CD14-positive monocyte (primary cell): ENCODE measurements around the gene RTRAF. TPM values are rescaled to one million over a fixed set of nuclear protein-coding genes. Genes with fewer than 3 reads are reported as not detected.

Experiments used
- DNase-seq, 3 donors: peaks; one replicate each; pipeline ENCODE4 v3.0.0-alpha.2; 2011 to 2022
- H2AFZ ChIP-seq: 2 replicates; pipeline ENCODE4 v1.6.0; 2012; ENCODE audit warnings: mild to moderate bottlenecking, low read depth, low read length, inconsistent platforms; ENCODE audit not compliant: insufficient read depth, poor library complexity, severe bottlenecking
- H3K27ac ChIP-seq, 2 donors: 1 replicate in 1 of 2; 2 replicates in 1 of 2; pipeline ENCODE4 v1.5.1; 2012 to 2013; ENCODE audit warnings: low read length in 2 of 2, control low read depth in 1 of 2, inconsistent platforms in 1 of 2, low read depth in 1 of 2, mild to moderate bottlenecking in 1 of 2
- H3K27me3 ChIP-seq, 2 donors: one replicate each; pipeline versions ENCODE4 v1.6.0 to v1.6.1; 2011 to 2013; ENCODE audit warnings: low read length in 2 of 2; ENCODE audit not compliant: control insufficient read depth in 2 of 2, insufficient read depth in 2 of 2
- H3K36me3 ChIP-seq, 2 donors: replicated peaks in 1 of 2; 1 replicate in 1 of 2; 2 replicates in 1 of 2; pipeline versions ENCODE4 v1.5.1 to v1.6.1; 2012 to 2013; ENCODE audit warnings: low read length in 2 of 2, control low read depth in 1 of 2, inconsistent platforms in 1 of 2, mild to moderate bottlenecking in 1 of 2; ENCODE audit not compliant: insufficient read depth in 2 of 2, control insufficient read depth in 1 of 2
- H3K4me1 ChIP-seq, 2 donors: 1 replicate in 1 of 2; 2 replicates in 1 of 2; pipeline versions ENCODE4 v1.5.1 to v1.6.1; 2012 to 2013; ENCODE audit warnings: low read length in 2 of 2, control low read depth in 1 of 2, inconsistent platforms in 1 of 2, mild to moderate bottlenecking in 1 of 2, moderate library complexity in 1 of 2; ENCODE audit not compliant: insufficient read depth in 2 of 2, control insufficient read depth in 1 of 2
- H3K4me2 ChIP-seq: replicated peaks from 2 replicates; pipeline ENCODE3; 2012; ENCODE audit warnings: low read length, moderate library complexity, mild to moderate bottlenecking; ENCODE audit not compliant: poor library complexity, severe bottlenecking; ENCODE audit errors: extremely low read depth
- H3K4me3 ChIP-seq, 3 experiments: fragments of 200-600 bp in 1 of 3; sonication (generic) in 1 of 3; replicated peaks in 1 of 3; 1 replicate in 2 of 3; 2 replicates in 1 of 3; pipeline ENCODE4 v1.5.1; 2011 to 2013; ENCODE audit warnings: low read length in 3 of 3, mild to moderate bottlenecking in 3 of 3, control low read depth in 2 of 3, low read depth in 2 of 3, inconsistent platforms in 1 of 3, moderate library complexity in 1 of 3
- H3K79me2 ChIP-seq: 2 replicates; pipeline ENCODE4 v1.6.0; 2012; ENCODE audit warnings: mild to moderate bottlenecking, control low read depth, inconsistent platforms, low read length, moderate library complexity; ENCODE audit not compliant: insufficient read depth
- H3K9ac ChIP-seq: 2 replicates; pipeline ENCODE4 v1.6.0; 2017; ENCODE audit warnings: low read length, mild to moderate bottlenecking; ENCODE audit not compliant: insufficient read depth, poor library complexity, severe bottlenecking
- H3K9me3 ChIP-seq, 2 donors: replicated peaks in 1 of 2; 1 replicate in 1 of 2; 2 replicates in 1 of 2; pipeline versions ENCODE4 v1.5.1 to v1.6.1; 2012 to 2013; ENCODE audit warnings: low read length in 2 of 2, control low read depth in 1 of 2; ENCODE audit not compliant: control insufficient read depth in 1 of 2, insufficient read depth in 1 of 2
- H4K20me1 ChIP-seq: 2 replicates; pipeline ENCODE4 v1.6.0; 2012; ENCODE audit warnings: mild to moderate bottlenecking, low read length, control low read depth, moderate library complexity; ENCODE audit not compliant: insufficient read depth
- H3K27ac Mint-ChIP-seq, 7 donors: one replicate each; pipeline ENCODE4 v1.8.0; 2020; ENCODE audit warnings: mild to moderate bottlenecking in 7 of 7, mixed read lengths in 7 of 7, moderate library complexity in 6 of 7, inconsistent platforms in 2 of 7
- H3K27me3 Mint-ChIP-seq, 3 donors: one replicate each; pipeline ENCODE4 v1.8.0; 2021 to 2022; ENCODE audit warnings: low read depth in 3 of 3, mild to moderate bottlenecking in 3 of 3, mixed read lengths in 3 of 3, moderate library complexity in 3 of 3, inconsistent platforms in 1 of 3
- H3K36me3 Mint-ChIP-seq, 2 donors: one replicate each; pipeline ENCODE4 v1.8.0; 2020; ENCODE audit warnings: mixed read lengths in 2 of 2, inconsistent platforms in 1 of 2, mild to moderate bottlenecking in 1 of 2
- H3K4me1 Mint-ChIP-seq: one replicate; pipeline ENCODE4 v1.8.0; 2020; ENCODE audit warnings: mild to moderate bottlenecking, mixed read lengths
- H3K4me3 Mint-ChIP-seq, 2 donors: one replicate each; pipeline ENCODE4 v1.8.0; 2020; ENCODE audit warnings: mild to moderate bottlenecking in 2 of 2, mixed read lengths in 2 of 2, moderate library complexity in 1 of 2
- H3K9me3 Mint-ChIP-seq, 7 donors: one replicate each; pipeline ENCODE4 v1.8.0; 2020 to 2022; ENCODE audit warnings: mixed read lengths in 7 of 7, mild to moderate bottlenecking in 6 of 7, moderate library complexity in 6 of 7, inconsistent platforms in 2 of 7
- WGBS: methylation state at CpG from one replicate; pipeline ENCODE4 v1.1.5; 2013; ENCODE audit warnings: missing lambda C conversion rate; ENCODE audit not compliant: insufficient coverage; 5-methylcytosine and 5-hydroxymethylcytosine counted together
- intact Hi-C, 2 donors: fragments of 100-400 bp; cut with micrococcal nuclease; formaldehyde crosslinking; loops; one replicate each; pipeline versions ENCODE4 v1.15.0 to v1.15.1; 2023
- polyA plus RNA-seq, 3 donors: library from polyadenylated mRNA; depleted of rRNA in 1 of 3; unstranded in 2 of 3; stranded (reverse) in 1 of 3; fragments of 300-500 nt in 2 of 3; fragments of >200 nt in 1 of 3; fragmentation: Illumina TruSeq in 2 of 3; gene quantifications; 1 replicate in 2 of 3; 2 replicates in 1 of 3; pipeline ENCODE4 v1.2.3, GENCODE V29; 2012 to 2021
- TF ChIP-seq, protein P1 (sequence below): fragments of 200-600 bp; IDR thresholded peaks from one replicate; pipeline ENCODE4 v1.8.0; 2022; ENCODE audit warnings: antibody characterized with exemption, mild to moderate bottlenecking

RTRAF gene
- polyA plus RNA-seq, 3 donors: 51.6 to 152 (median 149) TPM

GRCh38 chr14:52026901-52027300 is 37.6 kb downstream of the RTRAF start:
- no peak overlapping the region for H3K4me2 ChIP-seq
- Mint-ChIP-seq H3K4me3 (no peak overlapping the region), H3K27ac (no peak overlapping the region)

DNA sequence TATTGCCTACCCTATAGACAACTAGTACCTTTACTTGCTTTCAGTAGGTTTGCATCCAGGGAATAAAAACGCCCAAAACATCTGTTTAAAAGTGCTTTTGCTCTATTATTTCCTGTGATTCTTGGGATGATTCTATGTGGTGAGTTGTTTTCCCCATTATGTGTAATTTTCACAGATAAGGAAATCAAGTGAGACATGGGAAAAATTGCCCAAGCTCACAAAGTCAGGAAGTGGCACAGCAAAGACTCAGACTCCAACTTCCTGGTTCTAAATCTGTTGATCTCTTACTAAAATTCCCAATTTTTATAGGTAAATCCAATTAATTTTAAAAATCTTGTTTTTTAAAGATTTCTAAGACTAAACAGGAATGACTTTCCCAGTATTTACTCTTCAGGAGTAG is 40.5 kb downstream of the RTRAF start:
- H3K27ac Mint-ChIP-seq: no peak overlapping the region
- no peak for DNase-seq

More at GRCh38 chr14:52026901-52027300, 37.6 kb downstream of the RTRAF start:
- Histone ChIP-seq H3K9ac (no peak overlapping the region), H4K20me1 (no peaks in the 10 kb centered on the region), H3K27ac (no peak overlapping the region), H3K9me3 (no peaks in the 10 kb centered on the region), H2AFZ (no peak overlapping the region), H3K79me2 (no peaks in the 10 kb centered on the region), H3K4me3 (no peak overlapping the region), H3K4me1 (no peaks in the 10 kb centered on the region), H3K36me3 (no peaks in the 10 kb centered on the region), H3K27me3 (no peaks in the 10 kb centered on the region)
- TF ChIP-seq, protein P1, sequence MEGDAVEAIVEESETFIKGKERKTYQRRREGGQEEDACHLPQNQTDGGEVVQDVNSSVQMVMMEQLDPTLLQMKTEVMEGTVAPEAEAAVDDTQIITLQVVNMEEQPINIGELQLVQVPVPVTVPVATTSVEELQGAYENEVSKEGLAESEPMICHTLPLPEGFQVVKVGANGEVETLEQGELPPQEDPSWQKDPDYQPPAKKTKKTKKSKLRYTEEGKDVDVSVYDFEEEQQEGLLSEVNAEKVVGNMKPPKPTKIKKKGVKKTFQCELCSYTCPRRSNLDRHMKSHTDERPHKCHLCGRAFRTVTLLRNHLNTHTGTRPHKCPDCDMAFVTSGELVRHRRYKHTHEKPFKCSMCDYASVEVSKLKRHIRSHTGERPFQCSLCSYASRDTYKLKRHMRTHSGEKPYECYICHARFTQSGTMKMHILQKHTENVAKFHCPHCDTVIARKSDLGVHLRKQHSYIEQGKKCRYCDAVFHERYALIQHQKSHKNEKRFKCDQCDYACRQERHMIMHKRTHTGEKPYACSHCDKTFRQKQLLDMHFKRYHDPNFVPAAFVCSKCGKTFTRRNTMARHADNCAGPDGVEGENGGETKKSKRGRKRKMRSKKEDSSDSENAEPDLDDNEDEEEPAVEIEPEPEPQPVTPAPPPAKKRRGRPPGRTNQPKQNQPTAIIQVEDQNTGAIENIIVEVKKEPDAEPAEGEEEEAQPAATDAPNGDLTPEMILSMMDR: no peak
- Mint-ChIP-seq H3K36me3 (no peaks in the 10 kb centered on the region), H3K27me3 (peaks cover 1 to 7% (median 1%) of the 10 kb centered on the region in 3 donors), H3K4me1 (peaks cover 2% of the 10 kb centered on the region), H3K9me3 (peaks cover 0 to 11% (median 5%) of the 10 kb centered on the region in 7 donors)
- 100% methylated on average over 8 of the region's 10 CpGs for WGBS
- DNase-seq: no peak
- intact Hi-C loops: no loop called here

More for the DNA sequence above, 40.5 kb downstream of the RTRAF start:
- no peaks in the 10 kb centered on the region for H3K4me1 ChIP-seq
- intact Hi-C loops: no loop called here
- TF ChIP-seq, protein P1: no peak
- Mint-ChIP-seq H3K4me3 (no peak overlapping the region), H3K4me1 (peaks cover 2% of the 10 kb centered on the region), H3K27me3 (peaks cover 1 to 7% (median 5%) of the 10 kb centered on the region in 3 donors), H3K36me3 (no peaks in the 10 kb centered on the region), H3K9me3 (peaks cover 0 to 4% (median 1%) of the 10 kb centered on the region in 7 donors)
- H3K9ac ChIP-seq: no peak overlapping the region
- no peaks in the 10 kb centered on the region for H3K27me3 ChIP-seq
- no peak overlapping the region for H3K27ac ChIP-seq
- no peaks in the 10 kb centered on the region for H3K79me2 ChIP-seq
- no peaks in the 10 kb centered on the region for H4K20me1 ChIP-seq
- no peaks in the 10 kb centered on the region for H3K9me3 ChIP-seq
- no peak overlapping the region for H3K4me3 ChIP-seq
- H3K4me2 ChIP-seq: no peak overlapping the region
- no CpG with 5 or more reads among the region's 1 CpG for WGBS
- H3K36me3 ChIP-seq: no peaks in the 10 kb centered on the region
- H2AFZ ChIP-seq: no peak overlapping the region
